ENCODE data around the gene SUPT3H.

The SUPT3H gene

GRCh38 chr6:45377554-45378333 is at the start of gene SUPT3H:
SUPT3H (minus strand) TSS chr6:45377934.
- peaks cover 12% of the 10 kb centered on the region for H3K4me1 ChIP-seq
- no peaks in the 10 kb centered on the region for H3K9me3 ChIP-seq
- in situ Hi-C loops (cut with MboI; ENCODE audit: low sequenced_read_pairs) = no loop called here
- H3K4me3 ChIP-seq = peak within 1 kb of the TSS; percentile 68
- DNase-seq (ENCODE audit: low spot score in 2 of 2) = peak; percentile 84 to 94
- no peaks in the 10 kb centered on the region for H3K27me3 ChIP-seq (ENCODE audit: low read depth)
- no peaks in the 10 kb centered on the region for H3K36me3 ChIP-seq (replicated peaks)

DNA sequence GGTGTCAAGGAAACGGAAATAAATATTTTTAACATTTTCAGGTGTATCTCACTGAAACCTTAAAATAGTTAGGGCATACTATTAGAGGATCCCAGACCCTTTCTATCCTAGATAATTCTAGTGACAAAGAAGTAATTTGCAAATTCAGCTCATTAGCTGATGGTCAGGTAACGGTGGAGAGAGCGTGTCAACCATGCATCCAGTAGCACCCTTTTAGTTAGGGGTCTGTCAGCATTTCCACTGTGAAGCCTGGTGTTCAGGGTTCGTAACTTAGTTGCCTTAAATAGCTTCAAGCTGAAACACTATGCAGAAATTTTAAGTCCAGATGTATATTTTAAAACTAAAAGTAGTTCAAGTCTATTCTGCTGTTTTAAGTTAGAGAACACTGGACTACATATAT is 48.5 kb upstream of the SUPT3H start:
- Histone ChIP-seq H3K4me3 (no peak overlapping the region), H3K9me3 (no peaks in the 10 kb centered on the region), H3K4me1 (peaks cover under 1% of the 10 kb centered on the region; the same call in 1 of the 2 replicates), H3K36me3 (replicated peaks) (no peaks in the 10 kb centered on the region), H3K27me3 (ENCODE audit: low read depth) (peaks cover 55% of the 10 kb centered on the region)
- in situ Hi-C loops (cut with MboI; ENCODE audit: low sequenced_read_pairs) = no loop called here
- DNase-seq (ENCODE audit: low spot score in 2 of 2) = no peak

DNA sequence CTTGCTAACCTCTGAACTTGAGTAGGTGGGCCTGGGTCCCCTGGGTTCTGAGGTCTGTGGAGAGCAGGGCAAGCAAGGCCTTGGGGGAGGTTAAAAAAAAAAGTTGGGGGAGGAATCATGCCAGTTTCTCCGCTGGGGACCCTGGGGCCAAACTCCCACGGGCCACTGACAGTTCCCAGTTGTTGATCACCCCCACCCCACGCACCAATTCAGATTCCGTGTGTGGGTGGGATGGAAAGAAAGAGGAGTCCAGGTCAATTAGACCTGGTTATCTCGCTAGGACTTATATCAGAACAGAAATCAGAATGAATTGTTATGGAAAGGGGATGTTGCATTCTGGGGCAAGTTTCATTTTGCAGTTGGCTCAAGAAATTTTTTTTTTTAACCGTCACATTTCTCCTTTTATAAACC is 46.7 kb upstream of the SUPT3H start:
- H3K36me3 ChIP-seq (replicated peaks) = no peaks in the 10 kb centered on the region
- peaks cover 73% of the 10 kb centered on the region for H3K27me3 ChIP-seq (ENCODE audit: low read depth)
- peaks cover 4% of the 10 kb centered on the region; the same call in 1 of the 2 replicates for H3K4me1 ChIP-seq
- in situ Hi-C loops (cut with MboI; ENCODE audit: low sequenced_read_pairs) = loop anchor here (25.0 kb wide), 1 partner anchor 762 kb away; no protein-coding TSS in a partner anchor
- H3K9me3 ChIP-seq = no peaks in the 10 kb centered on the region
- no peak for DNase-seq (ENCODE audit: low spot score in 2 of 2)
- H3K4me3 ChIP-seq = no peak overlapping the region

DNA sequence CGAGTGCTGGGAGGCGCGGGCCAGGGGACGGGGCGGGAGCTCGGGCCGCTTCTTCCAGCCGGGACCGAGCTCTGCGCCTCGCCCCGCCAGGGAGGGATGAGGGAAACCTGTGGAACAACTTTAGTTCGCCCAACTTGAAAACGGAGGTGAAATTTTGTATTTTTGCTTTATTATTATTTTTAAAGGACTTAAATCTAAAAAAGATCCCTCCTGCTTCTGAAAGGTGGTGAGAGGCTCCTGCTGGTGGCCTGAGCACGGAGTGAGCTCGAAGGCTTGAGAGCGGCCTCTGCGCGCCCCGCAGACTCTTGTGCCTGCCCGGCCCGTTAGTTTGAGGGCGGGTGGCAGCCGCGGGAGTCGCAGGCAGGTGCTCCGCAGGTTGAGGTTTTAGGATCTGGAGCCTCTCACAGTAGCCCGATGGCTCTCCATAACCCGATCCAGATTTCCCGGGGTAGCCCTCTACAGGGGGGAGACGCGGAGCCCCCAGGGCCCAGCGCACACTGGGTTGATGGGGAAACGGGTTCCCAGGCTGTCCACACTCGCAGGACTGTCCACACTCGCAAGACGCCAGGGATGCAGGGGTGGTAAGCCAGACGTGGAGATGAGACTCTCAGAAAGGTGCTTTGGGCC is 46.2 kb upstream of the SUPT3H start:
- Histone ChIP-seq H3K4me1 (peaks cover 4% of the 10 kb centered on the region; the same call in 1 of the 2 replicates), H3K36me3 (replicated peaks) (no peaks in the 10 kb centered on the region), H3K4me3 (peak overlapping the region; percentile 42), H3K9me3 (no peaks in the 10 kb centered on the region), H3K27me3 (ENCODE audit: low read depth) (peaks cover 78% of the 10 kb centered on the region)
- in situ Hi-C loops (cut with MboI; ENCODE audit: low sequenced_read_pairs) = loop anchor here (25.0 kb wide), 1 partner anchor 762 kb away; no protein-coding TSS in a partner anchor
- no peak for DNase-seq (ENCODE audit: low spot score in 2 of 2)

DNA sequence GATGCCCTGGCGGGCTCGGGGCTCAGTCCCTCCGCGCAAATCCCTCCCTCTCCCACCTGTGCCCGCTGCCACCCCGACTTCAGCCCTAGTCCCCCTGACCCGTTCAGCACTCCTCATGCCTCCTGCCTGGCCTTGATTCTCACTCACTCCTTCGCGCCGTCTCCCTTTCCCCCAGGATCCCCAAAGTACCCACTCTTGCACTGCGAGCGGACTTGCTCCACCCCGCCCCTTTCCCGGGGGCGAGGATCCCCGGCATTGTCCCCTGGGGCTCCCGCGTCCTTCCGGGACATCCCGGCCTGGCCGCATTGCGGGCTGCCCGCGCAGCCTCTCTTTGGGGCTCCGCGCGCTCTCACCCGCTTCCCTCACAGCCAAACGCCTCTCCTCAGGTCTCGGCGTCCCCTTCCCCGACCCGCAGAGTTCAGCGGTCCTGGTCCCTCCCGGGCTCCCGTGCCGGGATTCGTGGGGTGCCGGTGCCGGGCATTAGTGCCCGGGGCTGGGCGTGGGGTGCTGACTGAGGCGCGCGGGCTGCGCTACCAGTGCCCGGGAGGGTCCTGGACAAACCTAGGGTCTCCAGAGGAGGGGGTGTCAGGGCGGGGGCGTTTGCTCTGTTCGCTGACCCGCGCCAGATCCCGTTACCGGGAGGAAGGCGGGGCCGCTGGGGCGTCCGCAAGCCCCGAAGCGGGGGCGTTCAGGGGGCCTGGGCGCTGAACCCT is 45.5 kb upstream of the SUPT3H start:
- Histone ChIP-seq H3K4me1 (peaks cover 4% of the 10 kb centered on the region; the same call in 1 of the 2 replicates), H3K36me3 (replicated peaks) (no peaks in the 10 kb centered on the region), H3K9me3 (no peaks in the 10 kb centered on the region), H3K27me3 (ENCODE audit: low read depth) (peaks cover 84% of the 10 kb centered on the region), H3K4me3 (peak overlapping the region; percentile 42)
- DNase-seq (ENCODE audit: low spot score in 2 of 2) = peak in 1 of 2 experiments; percentile 27
- in situ Hi-C loops (cut with MboI; ENCODE audit: low sequenced_read_pairs) = loop anchor here (25.0 kb wide), 1 partner anchor 761 kb away; no protein-coding TSS in a partner anchor

- H3K27me3 ChIP-seq (ENCODE audit: low read depth) = peaks cover 84% of the 10 kb centered on the region
- peak in 1 of 2 experiments; percentile 33 for DNase-seq (ENCODE audit: low spot score in 2 of 2)
- H3K4me3 ChIP-seq = peak overlapping the region; percentile 42
- no peaks in the 10 kb centered on the region for H3K36me3 ChIP-seq (replicated peaks)
- peaks cover 4% of the 10 kb centered on the region; the same call in 1 of the 2 replicates for H3K4me1 ChIP-seq
- no peaks in the 10 kb centered on the region for H3K9me3 ChIP-seq
- in situ Hi-C loops (cut with MboI; ENCODE audit: low sequenced_read_pairs) = loop anchor here (25.0 kb wide), 1 partner anchor 760 kb away; no protein-coding TSS in a partner anchor
Observed at GRCh38 chr6:45422503-45423110, 44.9 kb upstream of the SUPT3H start.

GRCh38 chr6:45421709-45422502 is 44.2 kb upstream of the SUPT3H start:
- Histone ChIP-seq H3K9me3 (no peaks in the 10 kb centered on the region), H3K4me1 (peaks cover 4% of the 10 kb centered on the region; the same call in 1 of the 2 replicates), H3K27me3 (ENCODE audit: low read depth) (peaks cover 85% of the 10 kb centered on the region), H3K4me3 (peak overlapping the region; percentile 42), H3K36me3 (replicated peaks) (no peaks in the 10 kb centered on the region)
- in situ Hi-C loops (cut with MboI; ENCODE audit: low sequenced_read_pairs) = loop anchor here (25.0 kb wide), 1 partner anchor 760 kb away; no protein-coding TSS in a partner anchor
- peak in 1 of 2 experiments; percentile 52 for DNase-seq (ENCODE audit: low spot score in 2 of 2)

- in situ Hi-C loops (cut with MboI; ENCODE audit: low sequenced_read_pairs) = loop anchor here (25.0 kb wide), 1 partner anchor 759 kb away; no protein-coding TSS in a partner anchor
- peak overlapping the region; percentile 42 for H3K4me3 ChIP-seq
- H3K27me3 ChIP-seq (ENCODE audit: low read depth) = peaks cover 82% of the 10 kb centered on the region
- DNase-seq (ENCODE audit: low spot score in 2 of 2) = no peak
- peaks cover 4% of the 10 kb centered on the region; the same call in 1 of the 2 replicates for H3K4me1 ChIP-seq
- H3K36me3 ChIP-seq (replicated peaks) = no peaks in the 10 kb centered on the region
- no peaks in the 10 kb centered on the region for H3K9me3 ChIP-seq
Observed at GRCh38 chr6:45420909-45421708, 43.4 kb upstream of the SUPT3H start.

GRCh38 chr6:45420083-45420908 is 42.6 kb upstream of the SUPT3H start:
- no peaks in the 10 kb centered on the region for H3K36me3 ChIP-seq (replicated peaks)
- peaks cover 87% of the 10 kb centered on the region for H3K27me3 ChIP-seq (ENCODE audit: low read depth)
- no peak overlapping the region for H3K4me3 ChIP-seq
- in situ Hi-C loops (cut with MboI; ENCODE audit: low sequenced_read_pairs) = loop anchor here (25.0 kb wide), 1 partner anchor 758 kb away; no protein-coding TSS in a partner anchor
- peak in 1 of 2 experiments; percentile 13 for DNase-seq (ENCODE audit: low spot score in 2 of 2)
- H3K9me3 ChIP-seq = no peaks in the 10 kb centered on the region
- peaks cover 4% of the 10 kb centered on the region; the same call in 1 of the 2 replicates for H3K4me1 ChIP-seq

- H3K27me3 ChIP-seq (ENCODE audit: low read depth) = peaks cover 88% of the 10 kb centered on the region
- in situ Hi-C loops (cut with MboI; ENCODE audit: low sequenced_read_pairs) = loop anchor here (25.0 kb wide), 1 partner anchor 757 kb away; no protein-coding TSS in a partner anchor
- no peak overlapping the region for H3K4me3 ChIP-seq
Observed at GRCh38 chr6:45419571-45420082, 41.9 kb upstream of the SUPT3H start.

GRCh38 chr6:45417436-45417835 is 39.7 kb upstream of the SUPT3H start:
- peaks cover 4% of the 10 kb centered on the region; the same call in 1 of the 2 replicates for H3K4me1 ChIP-seq
- no peaks in the 10 kb centered on the region for H3K9me3 ChIP-seq
- H3K36me3 ChIP-seq (replicated peaks) = no peaks in the 10 kb centered on the region
- peaks cover 69% of the 10 kb centered on the region for H3K27me3 ChIP-seq (ENCODE audit: low read depth)
- in situ Hi-C loops (cut with MboI; ENCODE audit: low sequenced_read_pairs) = loop anchor here (25.0 kb wide), 1 partner anchor 755 kb away; no protein-coding TSS in a partner anchor
- no peak overlapping the region for H3K4me3 ChIP-seq
- DNase-seq (ENCODE audit: low spot score in 2 of 2) = no peak

More at GRCh38 chr6:45419571-45420082, 41.9 kb upstream of the SUPT3H start:
- Histone ChIP-seq H3K36me3 (replicated peaks) (no peaks in the 10 kb centered on the region), H3K4me1 (peaks cover 4% of the 10 kb centered on the region; the same call in 1 of the 2 replicates), H3K9me3 (no peaks in the 10 kb centered on the region)
- peak; percentile 53 to 74 for DNase-seq (ENCODE audit: low spot score in 2 of 2)
